OCI-LY3 (cell line): ENCODE results near the gene LYPLA2.
A peak's percentile ranks its signal among the peaks of the same experiment; 100 is the strongest.

ENCODE experiments used
- H2AFZ ChIP-seq: fragments of 200-600, 300-600 bp; shearing (Covaris generic); 2 replicates; pipeline ENCODE4 v1.6.0; 2014; ENCODE audit warnings: antibody characterized with exemption, low read depth, low read length
- H3K27ac ChIP-seq: fragments of 200-600, 300-600 bp; sonication (generic); 2 replicates; pipeline ENCODE4 v1.5.1; 2014; ENCODE audit warnings: mild to moderate bottlenecking, low read length, moderate library complexity, mixed read lengths
- H3K27me3 ChIP-seq: fragments of 200-600, 300-600 bp; sonication (generic); 2 replicates; pipeline ENCODE4 v1.6.1; 2014; ENCODE audit warnings: low read depth, low read length, mixed read lengths
- H3K36me3 ChIP-seq: fragments of 200-600, 300-600 bp; sonication (generic); replicated peaks from 2 replicates; pipeline ENCODE3; 2014; ENCODE audit warnings: low read depth, low read length, mixed read lengths
- H3K4me1 ChIP-seq: fragments of 300-600, 200-600 bp; sonication (generic); 2 replicates; pipeline ENCODE4 v1.6.1; 2014; ENCODE audit warnings: low read length, mixed read lengths
- H3K4me2 ChIP-seq: fragments of 200-600, 300-600 bp; sonication (generic); 2 replicates; pipeline ENCODE4 v1.6.1; 2014; ENCODE audit warnings: low read length, mixed read lengths
- H3K4me3 ChIP-seq: fragments of 300-600, 200-600 bp; sonication (generic); 2 replicates; pipeline ENCODE4 v1.5.1; 2014; ENCODE audit warnings: antibody characterized with exemption, mild to moderate bottlenecking, low read length, moderate library complexity
- H3K79me2 ChIP-seq: fragments of 300-600, 200-600 bp; shearing (Covaris generic); 2 replicates; pipeline ENCODE4 v1.6.1; 2014; ENCODE audit warnings: mild to moderate bottlenecking, low read length, mixed read lengths
- H3K9ac ChIP-seq: fragments of 300-600, 200-600 bp; shearing (Covaris generic); 2 replicates; pipeline ENCODE4 v1.6.0; 2014; ENCODE audit warnings: mild to moderate bottlenecking, low read length, moderate library complexity
- H3K9me3 ChIP-seq: fragments of 200-600, 300-600 bp; shearing (Covaris generic); 2 replicates; pipeline ENCODE4 v1.6.1; 2014; ENCODE audit warnings: low read length, mixed read lengths; ENCODE audit not compliant: insufficient read depth
- H4K20me1 ChIP-seq: fragments of 200-600, 300-600 bp; sonication (generic); 2 replicates; pipeline ENCODE4 v1.6.1; 2016; ENCODE audit warnings: low read length, mixed read lengths; ENCODE audit not compliant: insufficient read depth
- EZH2phosphoT487 ChIP-seq: fragments of 200-600 bp; shearing (Covaris generic); IDR thresholded peaks from 2 replicates; pipeline ENCODE4 v1.6.1; 2018; ENCODE audit warnings: antibody characterized with exemption, mixed run types, low read depth
- TF ChIP-seq, protein P1 (sequence below): fragments of 200-600, 300-600 bp; sonication (generic); IDR thresholded peaks from 2 replicates; pipeline ENCODE4 v1.5.1; 2014; ENCODE audit warnings: antibody characterized with exemption, low read length, low read depth

LYPLA2 gene

DNA sequence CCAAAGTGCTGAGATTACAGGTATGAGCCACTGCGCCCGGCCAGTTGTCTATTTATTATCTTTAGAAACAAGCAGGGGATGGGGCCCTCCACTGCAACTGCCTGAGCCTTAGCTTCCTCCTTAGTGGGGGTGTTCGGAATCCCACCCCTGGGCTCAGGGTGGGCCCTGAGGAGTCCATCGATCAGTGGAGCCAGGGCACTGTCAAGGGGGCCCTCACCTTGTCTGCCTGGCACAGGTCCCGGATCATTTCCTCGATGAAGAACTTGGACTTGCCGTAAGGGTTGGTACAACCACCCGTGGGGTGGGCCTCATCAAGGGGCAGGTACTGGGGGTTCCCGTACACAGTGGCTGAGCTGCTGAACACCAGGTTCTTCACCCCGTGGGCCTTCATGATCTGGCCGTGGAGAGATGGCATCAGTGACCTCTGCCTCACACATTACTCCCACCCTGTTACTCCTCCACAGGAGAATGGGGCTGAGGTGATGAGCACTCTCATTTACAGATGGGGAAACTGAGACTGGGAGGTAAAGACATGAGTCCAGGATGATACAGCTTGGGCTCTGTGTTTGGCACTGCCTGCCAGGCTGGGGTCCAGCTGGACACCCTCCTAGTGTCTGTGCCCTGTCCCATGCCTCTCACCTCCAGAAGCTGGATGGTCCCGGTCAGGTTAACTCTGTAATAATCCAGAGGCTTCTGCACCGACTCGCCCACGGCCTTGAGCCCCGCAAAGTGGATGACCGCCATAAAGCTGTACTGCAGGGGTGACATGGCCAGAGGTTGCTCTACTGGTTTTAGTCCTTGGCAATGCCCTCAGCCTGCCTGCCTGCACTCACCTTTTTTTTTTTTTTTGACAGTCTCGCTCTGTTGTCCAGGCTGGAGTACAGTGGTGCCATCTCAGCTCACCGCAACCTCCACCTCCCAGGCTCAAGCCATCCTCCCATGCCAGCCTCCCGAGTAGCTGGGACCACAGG is 6.8 kb downstream of the LYPLA2 start:
- Histone ChIP-seq H3K27me3 (no peaks in the 10 kb centered on the region), H4K20me1 (no peaks in the 10 kb centered on the region), H3K9me3 (no peaks in the 10 kb centered on the region), H3K9ac (no peak overlapping the region), H3K4me1 (peaks cover 8% of the 10 kb centered on the region), H3K4me3 (no peak overlapping the region), H3K79me2 (peaks cover 13% of the 10 kb centered on the region; the same call in 1 of the 2 replicates), H3K4me2 (no peak overlapping the region), H3K36me3 (no peaks in the 10 kb centered on the region), H2AFZ (no peak overlapping the region), H3K27ac (no peak overlapping the region)
- TF ChIP-seq EZH2phosphoT487 = no peak
- TF ChIP-seq, protein P1, sequence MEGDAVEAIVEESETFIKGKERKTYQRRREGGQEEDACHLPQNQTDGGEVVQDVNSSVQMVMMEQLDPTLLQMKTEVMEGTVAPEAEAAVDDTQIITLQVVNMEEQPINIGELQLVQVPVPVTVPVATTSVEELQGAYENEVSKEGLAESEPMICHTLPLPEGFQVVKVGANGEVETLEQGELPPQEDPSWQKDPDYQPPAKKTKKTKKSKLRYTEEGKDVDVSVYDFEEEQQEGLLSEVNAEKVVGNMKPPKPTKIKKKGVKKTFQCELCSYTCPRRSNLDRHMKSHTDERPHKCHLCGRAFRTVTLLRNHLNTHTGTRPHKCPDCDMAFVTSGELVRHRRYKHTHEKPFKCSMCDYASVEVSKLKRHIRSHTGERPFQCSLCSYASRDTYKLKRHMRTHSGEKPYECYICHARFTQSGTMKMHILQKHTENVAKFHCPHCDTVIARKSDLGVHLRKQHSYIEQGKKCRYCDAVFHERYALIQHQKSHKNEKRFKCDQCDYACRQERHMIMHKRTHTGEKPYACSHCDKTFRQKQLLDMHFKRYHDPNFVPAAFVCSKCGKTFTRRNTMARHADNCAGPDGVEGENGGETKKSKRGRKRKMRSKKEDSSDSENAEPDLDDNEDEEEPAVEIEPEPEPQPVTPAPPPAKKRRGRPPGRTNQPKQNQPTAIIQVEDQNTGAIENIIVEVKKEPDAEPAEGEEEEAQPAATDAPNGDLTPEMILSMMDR = no peak

DNA sequence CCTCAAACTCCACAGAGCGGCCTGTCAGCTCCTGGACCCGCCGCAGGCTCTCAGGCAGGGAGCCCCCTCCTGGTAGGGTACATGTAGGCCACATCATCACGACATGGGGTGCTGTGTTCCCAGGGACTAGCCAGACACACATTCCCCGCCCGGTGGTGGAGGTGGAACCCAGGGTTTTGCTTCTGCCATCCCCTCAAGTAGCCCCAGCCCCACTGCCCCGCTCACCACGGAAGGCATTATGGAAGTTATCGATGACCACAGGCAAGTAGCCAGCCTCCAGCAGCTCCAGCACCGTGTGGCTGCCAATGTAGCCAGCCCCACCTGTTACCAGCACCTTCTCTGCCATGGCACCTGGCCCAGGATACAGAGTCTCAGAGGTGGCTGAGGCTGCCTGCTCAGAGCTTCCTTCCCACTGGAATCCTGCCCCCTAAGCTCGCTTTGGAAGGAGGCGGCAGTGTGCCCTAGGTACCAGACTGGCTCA is 7.8 kb downstream of the LYPLA2 start:
- Histone ChIP-seq H3K27ac (no peak overlapping the region), H3K4me2 (no peak overlapping the region), H2AFZ (no peak overlapping the region), H3K4me1 (peaks cover 8% of the 10 kb centered on the region), H4K20me1 (no peaks in the 10 kb centered on the region), H3K27me3 (no peaks in the 10 kb centered on the region), H3K79me2 (peaks cover 7% of the 10 kb centered on the region; the same call in 1 of the 2 replicates), H3K9ac (no peak overlapping the region), H3K36me3 (no peaks in the 10 kb centered on the region), H3K9me3 (no peaks in the 10 kb centered on the region), H3K4me3 (no peak overlapping the region)
- TF ChIP-seq EZH2phosphoT487 = no peak

DNA sequence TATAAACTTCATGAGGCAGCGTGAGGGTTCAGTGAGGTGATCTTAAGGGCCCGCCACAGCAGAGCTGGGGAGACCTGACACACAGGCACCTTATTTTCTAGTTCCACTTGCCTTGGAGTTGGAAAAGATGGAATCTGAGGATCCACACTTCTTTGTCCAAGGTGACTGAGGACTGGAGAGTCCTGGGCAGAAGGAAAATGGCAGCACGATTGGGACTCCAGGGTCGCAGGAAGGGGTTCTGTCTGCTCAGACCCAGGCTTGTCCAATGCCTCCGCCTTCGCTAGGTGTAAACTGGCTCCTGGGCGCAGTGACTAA is 8.3 kb downstream of the LYPLA2 start:
- Histone ChIP-seq H3K79me2 (peaks cover 7% of the 10 kb centered on the region; the same call in 1 of the 2 replicates), H3K4me2 (peak overlapping the region; percentile 90), H3K27ac (no peak overlapping the region), H4K20me1 (no peaks in the 10 kb centered on the region), H3K9me3 (no peaks in the 10 kb centered on the region), H3K9ac (no peak overlapping the region), H2AFZ (no peak overlapping the region), H3K4me3 (peak overlapping the region; percentile 96), H3K4me1 (peaks cover 8% of the 10 kb centered on the region), H3K27me3 (no peaks in the 10 kb centered on the region), H3K36me3 (no peaks in the 10 kb centered on the region)
- no peak for TF ChIP-seq EZH2phosphoT487
- TF ChIP-seq, protein P1 = no peak

DNA sequence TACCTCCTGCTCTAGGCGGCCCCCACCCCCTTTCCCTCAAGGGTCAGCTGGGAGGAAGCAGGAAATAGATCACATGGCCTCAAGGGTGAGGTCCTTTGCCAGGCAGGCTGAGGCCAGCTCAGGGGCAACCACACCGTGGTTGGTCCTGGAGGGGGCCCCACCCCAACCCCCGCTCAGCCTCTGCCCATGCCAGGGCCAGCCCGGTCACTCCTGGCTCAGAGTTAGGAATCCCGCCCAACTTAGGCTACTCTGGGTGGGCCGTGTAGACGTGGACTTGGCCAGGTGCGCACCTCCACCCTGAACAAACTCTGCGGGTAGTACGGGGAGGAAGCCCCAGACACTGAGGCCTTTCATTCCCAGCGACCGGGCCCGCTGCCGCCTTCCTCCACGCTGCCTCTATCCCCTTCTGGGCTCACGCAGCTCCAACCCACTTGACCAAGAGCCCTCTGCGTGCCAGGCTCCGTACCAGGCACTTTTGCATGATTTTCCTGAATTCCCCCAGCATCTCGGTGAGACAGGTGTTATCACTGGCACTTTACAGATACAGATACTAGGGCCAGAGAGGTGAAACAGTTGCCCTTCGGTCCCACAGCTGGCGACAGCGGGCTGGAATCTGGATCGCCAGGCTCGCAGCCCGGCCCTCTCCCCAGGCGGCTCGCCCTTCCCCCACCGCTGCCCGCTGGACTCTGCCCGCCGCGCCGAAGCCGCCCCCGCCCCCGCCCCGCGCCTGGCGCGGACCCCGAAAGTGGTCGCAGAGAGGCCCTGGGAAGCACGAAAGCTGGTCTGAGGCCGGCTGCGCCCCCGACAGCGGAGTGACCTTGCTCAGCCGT is 8.8 kb downstream of the LYPLA2 start:
- H3K79me2 ChIP-seq = peaks cover 7% of the 10 kb centered on the region; the same call in 1 of the 2 replicates
- no peak for TF ChIP-seq EZH2phosphoT487
- TF ChIP-seq, protein P1 = no peak
- peak overlapping the region; percentile 7 for H3K27ac ChIP-seq
- H3K4me2 ChIP-seq = peak overlapping the region; percentile 90
- peak overlapping the region; percentile 96 for H3K4me3 ChIP-seq
- no peaks in the 10 kb centered on the region for H3K27me3 ChIP-seq
- H3K4me1 ChIP-seq = peaks cover 8% of the 10 kb centered on the region
- no peaks in the 10 kb centered on the region for H4K20me1 ChIP-seq
- no peaks in the 10 kb centered on the region for H3K36me3 ChIP-seq
- no peaks in the 10 kb centered on the region for H3K9me3 ChIP-seq
- H2AFZ ChIP-seq = no peak overlapping the region
- H3K9ac ChIP-seq = peak overlapping the region; percentile 72
